ENCODE measurements around the gene NLRP4.
"Not testable (repeated sequence)": the region's sequence is repeated elsewhere in the genome, so short reads cannot be mapped to it uniquely, and the experiment has no call there.

The NLRP4 gene

DNA sequence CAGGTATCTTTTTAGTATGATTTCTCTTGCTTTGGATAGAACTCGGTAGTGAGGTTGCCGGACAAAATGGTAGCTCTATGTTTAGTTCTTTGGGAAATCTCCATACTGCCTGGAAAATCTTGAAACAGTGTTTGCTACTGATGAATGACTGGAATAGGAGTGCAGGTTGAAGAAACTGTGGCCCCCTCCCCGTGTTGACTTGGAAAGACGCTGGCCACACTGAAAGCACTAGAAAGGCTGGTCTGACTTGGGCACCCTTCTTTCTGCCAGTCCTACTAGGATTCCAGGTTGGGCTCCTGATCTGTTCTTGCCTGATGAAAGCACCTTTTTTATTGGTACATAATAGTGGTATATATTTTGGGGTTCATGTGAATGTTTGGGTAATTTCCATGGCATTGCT is 46.3 kb downstream of the NLRP4 start:
- DNase-seq = no peak

DNA sequence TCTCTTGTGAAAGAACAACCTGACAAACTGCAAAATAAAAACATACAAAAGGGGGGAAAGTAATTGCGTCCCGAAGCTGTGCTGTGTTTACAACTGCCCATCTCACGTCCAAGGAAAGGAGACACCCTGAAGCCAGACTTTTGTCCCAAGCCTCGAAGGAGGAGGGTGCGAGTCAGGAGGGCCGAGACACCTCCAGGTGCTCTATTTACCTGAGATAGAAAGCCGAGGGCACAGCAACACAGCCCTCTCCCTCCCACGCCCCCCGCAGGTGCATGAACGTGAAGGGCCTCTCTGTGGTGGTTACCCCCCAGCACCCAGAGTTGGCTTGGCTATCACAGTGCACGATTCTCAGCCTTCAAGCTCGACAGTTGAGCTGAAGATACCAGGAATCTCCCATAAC is 62.6 kb downstream of the NLRP4 start:
- no peak for DNase-seq

DNA sequence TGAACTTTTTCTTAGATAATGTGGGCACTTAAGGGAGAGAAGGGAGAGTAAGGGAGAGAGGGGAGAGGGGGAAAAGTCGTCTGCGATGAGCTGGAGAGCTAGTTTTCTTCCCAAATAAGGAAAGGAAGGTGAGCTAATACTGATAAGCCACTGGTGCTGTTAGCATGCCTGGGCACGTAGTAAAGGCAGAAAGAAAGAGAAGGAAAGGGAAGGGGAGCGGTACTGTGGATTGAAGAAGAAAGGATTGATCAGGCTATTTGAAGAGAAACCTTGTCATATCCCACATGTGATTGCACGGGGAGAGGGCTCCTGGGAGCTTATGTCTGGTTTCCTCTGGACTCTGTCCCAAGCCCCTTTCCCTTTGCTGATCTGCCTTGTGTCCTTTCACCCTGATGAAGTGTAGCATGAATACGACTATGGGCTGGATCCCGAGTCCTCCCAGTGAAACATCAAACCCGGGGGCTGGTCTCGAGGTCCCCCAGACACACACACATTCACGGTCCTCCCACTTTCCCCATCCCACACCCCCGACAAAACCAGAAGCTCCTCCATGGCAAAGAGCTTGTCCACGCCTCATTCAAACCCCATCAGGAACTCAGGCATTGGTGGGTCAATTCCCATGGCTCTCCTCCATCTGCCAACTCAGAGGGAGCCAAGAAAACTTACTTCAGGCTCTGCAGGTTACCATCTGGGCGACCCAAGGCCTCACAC is 65.2 kb downstream of the NLRP4 start:
- no peak for DNase-seq

DNA sequence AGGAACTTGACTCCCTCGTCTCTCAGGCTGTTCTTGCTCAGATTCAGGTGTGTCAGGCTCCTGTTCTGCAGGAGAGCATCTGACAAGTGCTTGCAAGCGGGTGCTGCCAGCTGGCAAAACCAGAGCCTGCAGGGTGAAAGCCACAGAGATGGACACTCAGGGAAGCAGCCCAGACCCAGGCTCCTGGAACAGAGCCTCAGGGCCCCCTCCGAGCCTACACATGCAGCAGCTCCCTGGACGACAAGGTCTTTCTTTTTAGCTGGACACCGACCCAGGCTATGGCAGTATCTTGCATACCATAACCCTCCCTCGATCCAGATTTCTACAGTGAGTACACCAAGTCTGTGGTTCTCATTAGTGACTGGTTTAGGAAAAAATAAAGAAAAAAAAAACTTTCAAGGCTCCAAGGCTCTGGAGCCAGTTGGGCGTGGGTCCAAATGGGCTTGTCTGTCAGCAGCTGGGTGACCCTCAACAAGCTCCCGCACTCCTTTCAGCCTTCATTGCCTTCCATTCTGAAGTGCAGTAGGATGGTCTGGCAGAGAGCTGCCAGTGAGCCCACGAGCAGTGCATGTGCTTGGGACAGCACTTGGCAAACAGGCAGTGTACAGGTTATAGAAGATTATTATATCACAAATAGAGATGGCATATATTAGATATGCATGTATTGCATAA is 65.9 kb downstream of the NLRP4 start:
- DNase-seq = no peak

DNA sequence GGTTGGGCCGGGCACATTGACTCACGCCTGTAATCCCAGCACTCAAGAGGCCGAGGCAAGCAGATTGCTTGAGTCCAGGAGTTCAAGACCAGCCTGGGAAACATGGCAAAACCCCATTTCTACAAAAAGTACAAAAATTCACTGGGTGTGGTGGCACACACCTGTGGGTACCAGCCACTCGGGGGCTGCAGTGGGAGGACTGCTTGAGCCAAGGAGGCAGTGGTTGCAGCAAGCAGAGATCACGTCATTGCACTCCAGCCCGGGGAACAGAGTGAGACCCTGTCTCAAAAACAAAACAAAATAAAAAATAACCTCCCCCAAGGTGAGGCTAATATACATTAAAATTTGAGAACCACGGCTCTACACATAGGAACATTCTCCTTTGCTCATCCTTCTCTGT is 70.9 kb downstream of the NLRP4 start:
- no peak for DNase-seq

DNA sequence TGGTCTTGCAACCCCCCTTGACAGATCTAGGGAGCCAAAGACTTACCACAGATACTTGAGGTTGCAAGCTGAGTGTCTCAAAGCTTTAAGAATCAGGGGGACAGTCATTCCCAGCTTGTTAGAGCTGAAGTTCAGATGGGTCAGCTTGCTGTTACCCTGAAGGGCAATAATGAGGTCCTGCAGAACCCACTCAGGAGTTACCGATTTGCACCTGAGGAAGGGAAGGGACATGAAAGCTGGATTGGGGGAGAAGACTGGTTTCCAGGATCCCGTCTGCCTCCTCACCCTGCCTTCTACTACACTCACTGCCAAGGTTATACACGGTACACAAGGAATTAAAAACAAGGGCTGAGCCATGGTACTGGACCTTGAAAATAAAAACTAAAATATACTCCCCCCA is 71.4 kb downstream of the NLRP4 start:
- DNase-seq = no peak

DNA sequence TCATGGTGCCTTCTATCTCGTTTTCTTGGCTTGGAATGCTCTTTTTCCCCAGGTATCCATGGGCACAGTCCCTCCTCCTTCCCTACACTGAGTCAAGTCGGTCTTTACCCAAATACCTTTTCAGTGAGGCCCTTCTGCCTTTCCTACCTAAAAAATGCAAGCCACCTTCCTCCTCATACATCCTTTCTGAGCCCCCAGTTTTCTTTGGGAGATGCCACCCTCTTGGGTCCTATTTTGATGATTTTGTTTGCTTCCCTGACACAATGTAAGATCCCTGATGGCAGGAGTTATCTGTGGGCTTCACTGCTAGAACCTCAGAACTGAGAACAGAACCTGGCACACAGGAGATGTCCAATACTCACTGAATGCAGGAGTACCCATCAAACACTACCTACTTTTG is 73.5 kb downstream of the NLRP4 start:
- DNase-seq = no peak

DNA sequence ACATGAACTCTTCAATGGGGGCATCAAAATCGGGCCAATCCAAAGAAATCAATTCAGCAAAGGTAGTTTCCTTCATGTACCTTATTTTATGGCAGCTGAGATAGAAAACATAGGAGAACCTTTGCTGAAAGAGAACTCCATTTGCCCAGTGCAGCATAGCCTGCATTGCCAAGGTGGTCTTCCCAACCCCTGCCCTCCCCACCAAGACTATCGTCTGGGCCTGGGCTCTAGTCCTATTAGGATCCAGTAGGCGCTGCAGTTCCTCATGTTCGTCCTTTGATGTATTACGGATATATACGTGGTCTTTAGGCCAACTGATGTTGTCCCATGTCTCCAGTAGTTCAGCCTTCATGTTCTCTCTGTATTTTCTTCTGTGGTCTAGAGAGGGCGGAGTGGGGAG is 76.6 kb downstream of the NLRP4 start:
- no peak for DNase-seq

DNA sequence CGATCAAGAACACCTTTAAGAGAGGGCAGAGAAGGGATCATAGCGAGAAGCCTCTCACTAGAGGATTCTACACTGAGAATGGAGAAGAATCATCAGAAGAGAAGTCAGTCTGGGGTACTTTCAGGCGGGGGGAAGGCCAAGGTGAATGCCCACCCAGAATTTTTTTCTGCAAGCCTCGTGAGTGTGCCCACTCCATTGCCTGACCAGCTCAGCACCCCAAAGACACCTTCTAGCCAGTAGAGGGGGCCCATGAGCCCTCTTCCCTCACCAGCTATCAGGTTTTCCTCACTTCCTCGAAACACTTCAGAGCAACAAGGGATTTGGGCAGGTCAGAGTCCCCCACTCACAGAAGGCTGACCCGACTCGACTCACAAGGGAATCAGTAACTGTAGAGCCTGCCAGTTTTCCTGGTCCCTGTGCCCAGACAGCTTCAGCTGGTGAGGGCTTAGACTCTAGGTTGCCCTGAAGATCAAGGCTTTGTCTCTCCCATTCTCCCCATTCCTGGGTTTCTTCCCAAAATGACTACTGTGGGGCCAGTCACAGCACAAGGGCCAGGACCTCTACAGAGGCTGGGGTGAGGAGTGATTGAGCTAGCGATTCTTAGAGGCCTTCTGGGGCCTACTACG is 77.4 kb downstream of the NLRP4 start:
- no peak for DNase-seq

DNA sequence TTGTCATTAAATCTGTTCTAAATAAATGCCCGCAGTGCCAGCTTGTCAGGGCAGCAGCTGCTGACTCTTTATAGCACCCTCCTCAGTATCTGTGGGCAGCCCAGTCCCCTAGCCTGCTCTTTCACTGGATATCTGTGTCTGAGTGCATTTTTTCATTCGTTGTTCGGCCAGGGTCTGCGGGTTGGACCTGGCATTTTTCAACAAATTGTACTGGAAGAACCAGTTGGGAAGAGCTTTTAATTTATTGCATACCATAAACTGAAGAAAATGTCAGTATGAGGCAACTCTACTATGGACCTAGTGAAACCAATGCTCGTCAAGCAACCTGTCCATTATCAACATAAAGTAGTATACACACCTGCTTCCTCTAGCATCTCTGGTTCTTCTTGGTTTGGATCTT is 87.2 kb downstream of the NLRP4 start:
- DNase-seq = no peak

DNA sequence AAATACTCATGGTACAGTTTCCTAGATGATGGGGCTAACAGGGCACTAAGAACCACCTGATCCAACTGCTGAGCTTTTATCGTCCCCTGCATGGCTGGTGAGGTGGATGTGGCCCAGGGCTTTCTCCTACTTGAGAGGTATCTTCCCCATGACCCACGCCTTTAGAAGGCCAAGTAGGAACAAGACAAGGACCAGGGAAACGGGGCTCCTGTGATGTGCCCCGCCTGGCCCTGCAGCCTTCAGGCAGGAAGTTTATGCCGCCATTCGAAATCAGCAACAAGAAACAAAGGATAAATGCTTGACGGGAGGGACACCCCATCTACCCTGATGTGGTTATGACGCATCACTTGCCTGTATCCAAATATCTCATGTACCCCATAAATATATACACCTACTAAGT is 91.7 kb downstream of the NLRP4 start:
- DNase-seq = no peak

DNA sequence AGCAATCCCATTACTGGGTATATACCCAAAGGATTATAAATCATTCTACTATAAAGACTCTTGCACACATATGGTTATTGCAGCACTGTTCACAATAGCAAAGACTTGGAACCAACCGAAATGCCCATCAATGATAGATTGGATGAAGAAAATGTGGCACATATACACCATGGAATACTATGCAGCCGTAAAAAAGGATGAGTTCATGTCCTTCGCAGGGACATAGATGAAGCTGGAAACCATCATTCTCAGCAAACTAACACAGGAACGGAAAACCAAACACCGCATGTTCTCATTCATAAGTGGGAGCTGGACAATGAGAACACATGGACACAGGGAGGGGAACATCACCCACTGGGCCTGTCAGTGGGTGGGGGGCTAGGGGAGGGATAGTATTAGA is 92.9 kb downstream of the NLRP4 start:
- DNase-seq = not testable (repeated sequence)

DNA sequence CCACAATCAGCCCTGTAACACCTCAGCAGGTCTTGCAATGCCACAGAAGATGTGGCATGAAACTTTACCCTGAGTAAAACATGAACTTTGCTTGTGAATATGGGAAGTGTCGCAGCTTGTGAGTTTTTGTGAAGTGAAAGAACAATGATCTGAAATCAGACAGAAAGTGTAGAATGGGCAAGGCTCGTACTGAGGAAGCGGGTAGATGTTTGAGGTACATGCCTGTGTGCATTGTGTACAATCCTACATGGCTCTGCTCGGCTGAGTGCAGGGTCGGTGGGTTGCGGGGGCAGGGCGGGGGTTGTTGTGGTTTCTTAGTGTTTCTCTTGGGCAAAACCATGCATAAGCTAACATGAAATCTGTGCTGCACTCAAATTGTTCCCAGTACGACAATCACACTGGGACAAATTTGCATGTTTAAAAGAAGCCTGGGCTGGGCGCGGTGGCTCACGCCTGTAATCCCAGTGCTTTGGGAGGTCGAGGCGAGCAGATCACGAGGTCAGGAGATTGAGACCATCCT is 94.7 kb downstream of the NLRP4 start:
- DNase-seq = no peak
